CD14-positive monocyte (primary cell): Measurements from ENCODE around the gene TSEN15. TPM values are rescaled to one million over a fixed set of nuclear protein-coding genes. Genes with fewer than 3 reads are reported as not detected.

Source experiments
- DNase-seq, 3 donors: peaks; one replicate each; pipeline ENCODE4 v3.0.0-alpha.2; 2011 to 2022
- H2AFZ ChIP-seq: 2 replicates; pipeline ENCODE4 v1.6.0; 2012; ENCODE audit warnings: mild to moderate bottlenecking, low read depth, low read length, inconsistent platforms; ENCODE audit not compliant: insufficient read depth, poor library complexity, severe bottlenecking
- H3K27ac ChIP-seq, 2 donors: 1 replicate in 1 of 2; 2 replicates in 1 of 2; pipeline ENCODE4 v1.5.1; 2012 to 2013; ENCODE audit warnings: low read length in 2 of 2, control low read depth in 1 of 2, inconsistent platforms in 1 of 2, low read depth in 1 of 2, mild to moderate bottlenecking in 1 of 2
- H3K27me3 ChIP-seq, 2 donors: one replicate each; pipeline versions ENCODE4 v1.6.0 to v1.6.1; 2011 to 2013; ENCODE audit warnings: low read length in 2 of 2; ENCODE audit not compliant: control insufficient read depth in 2 of 2, insufficient read depth in 2 of 2
- H3K36me3 ChIP-seq, 2 donors: replicated peaks in 1 of 2; 1 replicate in 1 of 2; 2 replicates in 1 of 2; pipeline versions ENCODE4 v1.5.1 to v1.6.1; 2012 to 2013; ENCODE audit warnings: low read length in 2 of 2, control low read depth in 1 of 2, inconsistent platforms in 1 of 2, mild to moderate bottlenecking in 1 of 2; ENCODE audit not compliant: insufficient read depth in 2 of 2, control insufficient read depth in 1 of 2
- H3K4me1 ChIP-seq, 2 donors: 1 replicate in 1 of 2; 2 replicates in 1 of 2; pipeline versions ENCODE4 v1.5.1 to v1.6.1; 2012 to 2013; ENCODE audit warnings: low read length in 2 of 2, control low read depth in 1 of 2, inconsistent platforms in 1 of 2, mild to moderate bottlenecking in 1 of 2, moderate library complexity in 1 of 2; ENCODE audit not compliant: insufficient read depth in 2 of 2, control insufficient read depth in 1 of 2
- H3K4me2 ChIP-seq: replicated peaks from 2 replicates; pipeline ENCODE3; 2012; ENCODE audit warnings: low read length, moderate library complexity, mild to moderate bottlenecking; ENCODE audit not compliant: poor library complexity, severe bottlenecking; ENCODE audit errors: extremely low read depth
- H3K4me3 ChIP-seq, 3 experiments: fragments of 200-600 bp in 1 of 3; sonication (generic) in 1 of 3; replicated peaks in 1 of 3; 1 replicate in 2 of 3; 2 replicates in 1 of 3; pipeline ENCODE4 v1.5.1; 2011 to 2013; ENCODE audit warnings: low read length in 3 of 3, mild to moderate bottlenecking in 3 of 3, control low read depth in 2 of 3, low read depth in 2 of 3, inconsistent platforms in 1 of 3, moderate library complexity in 1 of 3
- H3K79me2 ChIP-seq: 2 replicates; pipeline ENCODE4 v1.6.0; 2012; ENCODE audit warnings: mild to moderate bottlenecking, control low read depth, inconsistent platforms, low read length, moderate library complexity; ENCODE audit not compliant: insufficient read depth
- H3K9ac ChIP-seq: 2 replicates; pipeline ENCODE4 v1.6.0; 2017; ENCODE audit warnings: low read length, mild to moderate bottlenecking; ENCODE audit not compliant: insufficient read depth, poor library complexity, severe bottlenecking
- H3K9me3 ChIP-seq, 2 donors: replicated peaks in 1 of 2; 1 replicate in 1 of 2; 2 replicates in 1 of 2; pipeline versions ENCODE4 v1.5.1 to v1.6.1; 2012 to 2013; ENCODE audit warnings: low read length in 2 of 2, control low read depth in 1 of 2; ENCODE audit not compliant: control insufficient read depth in 1 of 2, insufficient read depth in 1 of 2
- H4K20me1 ChIP-seq: 2 replicates; pipeline ENCODE4 v1.6.0; 2012; ENCODE audit warnings: mild to moderate bottlenecking, low read length, control low read depth, moderate library complexity; ENCODE audit not compliant: insufficient read depth
- H3K27ac Mint-ChIP-seq, 7 donors: one replicate each; pipeline ENCODE4 v1.8.0; 2020; ENCODE audit warnings: mild to moderate bottlenecking in 7 of 7, mixed read lengths in 7 of 7, moderate library complexity in 6 of 7, inconsistent platforms in 2 of 7
- H3K27me3 Mint-ChIP-seq, 3 donors: one replicate each; pipeline ENCODE4 v1.8.0; 2021 to 2022; ENCODE audit warnings: low read depth in 3 of 3, mild to moderate bottlenecking in 3 of 3, mixed read lengths in 3 of 3, moderate library complexity in 3 of 3, inconsistent platforms in 1 of 3
- H3K36me3 Mint-ChIP-seq, 2 donors: one replicate each; pipeline ENCODE4 v1.8.0; 2020; ENCODE audit warnings: mixed read lengths in 2 of 2, inconsistent platforms in 1 of 2, mild to moderate bottlenecking in 1 of 2
- H3K4me1 Mint-ChIP-seq: one replicate; pipeline ENCODE4 v1.8.0; 2020; ENCODE audit warnings: mild to moderate bottlenecking, mixed read lengths
- H3K4me3 Mint-ChIP-seq, 2 donors: one replicate each; pipeline ENCODE4 v1.8.0; 2020; ENCODE audit warnings: mild to moderate bottlenecking in 2 of 2, mixed read lengths in 2 of 2, moderate library complexity in 1 of 2
- H3K9me3 Mint-ChIP-seq, 7 donors: one replicate each; pipeline ENCODE4 v1.8.0; 2020 to 2022; ENCODE audit warnings: mixed read lengths in 7 of 7, mild to moderate bottlenecking in 6 of 7, moderate library complexity in 6 of 7, inconsistent platforms in 2 of 7
- WGBS: methylation state at CpG from one replicate; pipeline ENCODE4 v1.1.5; 2013; ENCODE audit warnings: missing lambda C conversion rate; ENCODE audit not compliant: insufficient coverage; 5-methylcytosine and 5-hydroxymethylcytosine counted together
- intact Hi-C, 2 donors: fragments of 100-400 bp; cut with micrococcal nuclease; formaldehyde crosslinking; loops; one replicate each; pipeline versions ENCODE4 v1.15.0 to v1.15.1; 2023
- polyA plus RNA-seq, 3 donors: library from polyadenylated mRNA; depleted of rRNA in 1 of 3; unstranded in 2 of 3; stranded (reverse) in 1 of 3; fragments of 300-500 nt in 2 of 3; fragments of >200 nt in 1 of 3; fragmentation: Illumina TruSeq in 2 of 3; gene quantifications; 1 replicate in 2 of 3; 2 replicates in 1 of 3; pipeline ENCODE4 v1.2.3, GENCODE V29; 2012 to 2021
- TF ChIP-seq, protein P1 (sequence below): fragments of 200-600 bp; IDR thresholded peaks from one replicate; pipeline ENCODE4 v1.8.0; 2022; ENCODE audit warnings: antibody characterized with exemption, mild to moderate bottlenecking

TSEN15 gene
- polyA plus RNA-seq, 3 donors: 11.8 to 29.4 (median 23.4) TPM

DNA sequence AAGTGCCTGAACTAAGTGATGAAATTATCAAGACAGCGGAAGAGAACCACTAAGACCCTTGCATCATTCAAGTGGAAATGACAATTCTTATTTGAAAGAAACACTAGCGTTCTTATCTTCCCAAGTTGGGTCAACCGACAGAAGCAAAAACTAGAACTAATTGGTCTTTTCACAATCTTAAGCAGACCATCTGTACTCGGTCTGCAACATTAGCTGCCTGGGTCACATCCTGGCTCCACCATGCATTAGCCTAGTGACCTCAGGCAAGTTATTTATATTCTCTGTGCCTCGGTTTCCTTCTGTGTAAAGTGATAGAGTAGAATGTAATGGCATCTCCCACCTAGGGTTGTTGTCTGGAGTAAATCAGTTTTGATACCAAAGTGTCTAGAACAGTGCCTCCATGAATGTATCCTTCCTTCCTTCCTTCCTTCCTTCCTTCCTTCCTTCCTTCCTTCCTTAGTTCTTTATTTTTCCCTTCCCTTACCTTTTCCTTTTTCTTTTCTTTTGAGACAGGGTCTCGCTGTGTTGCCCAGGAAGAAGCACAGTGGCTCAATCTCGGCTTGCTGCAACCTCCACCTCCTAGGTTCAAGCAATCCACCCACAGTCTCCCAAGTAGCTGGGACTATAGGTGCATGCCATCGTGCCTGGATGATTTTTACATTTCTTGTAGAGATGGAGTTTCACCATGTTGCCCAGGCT is 20.0 kb upstream of the TSEN15 start:
- DNase-seq: peak in 1 of 3 donors; percentile 7
- Histone ChIP-seq H3K79me2 (no peaks in the 10 kb centered on the region), H3K9me3 (peaks cover 0 to 7% of the 10 kb centered on the region in 2 donors), H4K20me1 (no peaks in the 10 kb centered on the region), H3K4me3 (no peak overlapping the region), H3K4me1 (peaks cover 12 to 13% of the 10 kb centered on the region in 2 donors), H3K4me2 (no peak overlapping the region), H3K9ac (no peak overlapping the region), H3K36me3 (no peaks in the 10 kb centered on the region), H2AFZ (no peak overlapping the region), H3K27ac (no peak overlapping the region), H3K27me3 (peaks cover 16 to 19% of the 10 kb centered on the region in 2 donors)
- H3K27me3 Mint-ChIP-seq: peaks cover 16 to 21% (median 17%) of the 10 kb centered on the region in 3 donors
- peak overlapping the region in 2 of 7 donors; percentile 27 to 88 for H3K27ac Mint-ChIP-seq
- H3K4me1 Mint-ChIP-seq: peaks cover 22% of the 10 kb centered on the region
- no peak overlapping the region for H3K4me3 Mint-ChIP-seq
- H3K36me3 Mint-ChIP-seq: no peaks in the 10 kb centered on the region
- TF ChIP-seq, protein P1, sequence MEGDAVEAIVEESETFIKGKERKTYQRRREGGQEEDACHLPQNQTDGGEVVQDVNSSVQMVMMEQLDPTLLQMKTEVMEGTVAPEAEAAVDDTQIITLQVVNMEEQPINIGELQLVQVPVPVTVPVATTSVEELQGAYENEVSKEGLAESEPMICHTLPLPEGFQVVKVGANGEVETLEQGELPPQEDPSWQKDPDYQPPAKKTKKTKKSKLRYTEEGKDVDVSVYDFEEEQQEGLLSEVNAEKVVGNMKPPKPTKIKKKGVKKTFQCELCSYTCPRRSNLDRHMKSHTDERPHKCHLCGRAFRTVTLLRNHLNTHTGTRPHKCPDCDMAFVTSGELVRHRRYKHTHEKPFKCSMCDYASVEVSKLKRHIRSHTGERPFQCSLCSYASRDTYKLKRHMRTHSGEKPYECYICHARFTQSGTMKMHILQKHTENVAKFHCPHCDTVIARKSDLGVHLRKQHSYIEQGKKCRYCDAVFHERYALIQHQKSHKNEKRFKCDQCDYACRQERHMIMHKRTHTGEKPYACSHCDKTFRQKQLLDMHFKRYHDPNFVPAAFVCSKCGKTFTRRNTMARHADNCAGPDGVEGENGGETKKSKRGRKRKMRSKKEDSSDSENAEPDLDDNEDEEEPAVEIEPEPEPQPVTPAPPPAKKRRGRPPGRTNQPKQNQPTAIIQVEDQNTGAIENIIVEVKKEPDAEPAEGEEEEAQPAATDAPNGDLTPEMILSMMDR: no peak
- H3K9me3 Mint-ChIP-seq: peaks cover 0 to 4% (median 0%) of the 10 kb centered on the region in 7 donors
- 25% methylated on average over 3 of the region's 8 CpGs for WGBS
- intact Hi-C loops: no loop called here

DNA sequence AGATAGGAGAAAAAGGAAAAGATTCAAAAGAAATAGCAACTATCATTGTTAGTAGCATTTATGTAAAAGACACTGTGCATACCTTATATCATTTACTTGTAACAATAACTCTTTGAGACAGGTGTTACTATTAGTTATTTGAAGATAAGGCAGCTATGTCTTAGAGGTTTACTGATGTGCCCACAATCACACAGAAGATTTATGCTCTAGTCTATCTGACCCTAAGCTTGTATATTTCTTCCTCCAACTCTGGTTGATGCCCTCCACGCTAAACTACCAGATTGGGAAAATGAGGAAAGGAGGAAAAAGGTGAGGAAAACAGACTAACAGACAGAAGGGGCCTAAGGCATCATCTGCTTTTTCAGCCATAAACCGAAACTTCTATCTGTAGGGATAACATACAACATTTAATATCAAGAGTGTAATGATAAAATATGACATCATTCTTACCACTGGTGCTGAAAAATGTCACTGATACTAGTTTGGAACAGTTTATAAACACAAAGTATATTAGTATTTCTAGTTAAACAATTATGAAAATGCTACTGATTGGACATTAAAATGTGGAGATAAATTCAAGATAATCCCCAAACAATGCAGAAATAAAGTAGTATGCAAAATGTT is 19.1 kb upstream of the TSEN15 start:
- Histone ChIP-seq H3K4me3 (no peak overlapping the region), H3K36me3 (no peaks in the 10 kb centered on the region), H4K20me1 (no peaks in the 10 kb centered on the region), H2AFZ (no peak overlapping the region), H3K27ac (no peak overlapping the region), H3K9me3 (peaks cover 0 to 7% of the 10 kb centered on the region in 2 donors), H3K9ac (no peak overlapping the region), H3K79me2 (no peaks in the 10 kb centered on the region), H3K27me3 (peaks cover 18 to 21% of the 10 kb centered on the region in 2 donors), H3K4me1 (peaks cover 14 to 20% of the 10 kb centered on the region in 2 donors), H3K4me2 (no peak overlapping the region)
- intact Hi-C loops: no loop called here
- peaks cover 0 to 4% (median 0%) of the 10 kb centered on the region in 7 donors for H3K9me3 Mint-ChIP-seq
- DNase-seq: no peak
- no CpG with 5 or more reads among the region's 2 CpGs for WGBS
- peaks cover 23% of the 10 kb centered on the region for H3K4me1 Mint-ChIP-seq
- no peak overlapping the region for H3K27ac Mint-ChIP-seq
- no peaks in the 10 kb centered on the region for H3K36me3 Mint-ChIP-seq
- peaks cover 18 to 23% (median 23%) of the 10 kb centered on the region in 3 donors for H3K27me3 Mint-ChIP-seq
- H3K4me3 Mint-ChIP-seq: no peak overlapping the region
- TF ChIP-seq, protein P1: no peak
